OCI-LY1 (cell line): ENCODE data around the gene SLC9A7.

Source experiments
- CTCF ChIP-seq: fragments of 200-600 bp; sonication (generic), shearing (Covaris generic); IDR thresholded peaks from 2 replicates; pipeline ENCODE4 v1.5.1; 2017; ENCODE audit warnings: mild to moderate bottlenecking, antibody characterized with exemption, low read length, moderate library complexity, mixed read lengths
- EZH2 ChIP-seq: fragments of 200-600 bp; sonication (generic), shearing (Covaris generic); IDR thresholded peaks from 2 replicates; pipeline ENCODE4 v1.8.0; 2017; ENCODE audit warnings: borderline replicate concordance, mixed run types, mild to moderate bottlenecking, antibody characterized with exemption, low read length, moderate library complexity, mixed read lengths

GRCh38 chrX:46647251-46647650, 111.7 kb downstream of the SLC9A7 start:
- TF ChIP-seq CTCF, result no peak
- TF ChIP-seq EZH2, result no peak
